Trophoblast cell (in vitro differentiated cells and primary cell): ENCODE data around the gene C8G.
A peak's percentile ranks its signal among the peaks of the same experiment; 100 is the strongest.

Source experiments
- DNase-seq, 2 donors: peaks; one replicate each; pipeline ENCODE4 v3.0.0-alpha.2; 2016
- H2AFZ ChIP-seq: 2 replicates; pipeline ENCODE4 v1.6.1; 2013; ENCODE audit warnings: low read length, moderate library complexity, mild to moderate bottlenecking; ENCODE audit not compliant: insufficient read depth, poor library complexity
- H2AK5ac ChIP-seq: 2 replicates; pipeline ENCODE4 v1.6.1; 2013; ENCODE audit warnings: mild to moderate bottlenecking, low read length
- H2BK120ac ChIP-seq: 2 replicates; pipeline ENCODE4 v1.6.1; 2013; ENCODE audit warnings: low read length, mild to moderate bottlenecking, moderate library complexity; ENCODE audit not compliant: insufficient read depth, poor library complexity
- H2BK12ac ChIP-seq: 2 replicates; pipeline ENCODE4 v1.6.1; 2013; ENCODE audit warnings: mild to moderate bottlenecking, low read length, moderate library complexity
- H2BK5ac ChIP-seq: 2 replicates; pipeline ENCODE4 v1.6.1; 2013; ENCODE audit warnings: low read length, low read depth, moderate library complexity, mild to moderate bottlenecking; ENCODE audit not compliant: poor library complexity
- H3K14ac ChIP-seq: 2 replicates; pipeline ENCODE4 v1.6.1; 2013; ENCODE audit warnings: mild to moderate bottlenecking, low read length
- H3K18ac ChIP-seq: 2 replicates; pipeline ENCODE4 v1.6.1; 2013; ENCODE audit warnings: mild to moderate bottlenecking, low read length
- H3K23ac ChIP-seq: 2 replicates; pipeline ENCODE4 v1.6.1; 2013; ENCODE audit warnings: low read length
- H3K27ac ChIP-seq: 2 replicates; pipeline ENCODE4 v1.5.1; 2013; ENCODE audit warnings: low read depth, mild to moderate bottlenecking, inconsistent platforms, low read length, moderate library complexity
- H3K27me3 ChIP-seq: 2 replicates; pipeline ENCODE4 v1.6.1; 2013; ENCODE audit warnings: inconsistent platforms, mild to moderate bottlenecking, low read length, moderate library complexity; ENCODE audit not compliant: insufficient read depth
- H3K36me3 ChIP-seq, 2 experiments: 1 replicate in 1 of 2; 2 replicates in 1 of 2; pipeline ENCODE4 v1.6.1; 2013; ENCODE audit warnings: low read length in 2 of 2, mild to moderate bottlenecking in 2 of 2, moderate library complexity in 1 of 2; ENCODE audit not compliant: insufficient read depth in 2 of 2, control insufficient read depth in 1 of 2
- H3K4ac ChIP-seq: 2 replicates; pipeline ENCODE4 v1.6.1; 2013; ENCODE audit warnings: low read depth, mild to moderate bottlenecking, low read length, moderate library complexity
- H3K4me1 ChIP-seq, 2 experiments: 1 replicate in 1 of 2; 2 replicates in 1 of 2; pipeline ENCODE4 v1.6.1; 2013; ENCODE audit warnings: low read length in 2 of 2, mild to moderate bottlenecking in 2 of 2, moderate library complexity in 1 of 2; ENCODE audit not compliant: insufficient read depth in 2 of 2, control insufficient read depth in 1 of 2
- H3K4me2 ChIP-seq: 2 replicates; pipeline ENCODE4 v1.6.1; 2013; ENCODE audit warnings: inconsistent platforms, mild to moderate bottlenecking, low read length, moderate library complexity
- H3K4me3 ChIP-seq: 2 replicates; pipeline ENCODE4 v1.5.1; 2013; ENCODE audit warnings: mild to moderate bottlenecking, low read depth, low read length, inconsistent platforms
- H3K79me1 ChIP-seq: one replicate; pipeline ENCODE4 v1.6.1; 2013; ENCODE audit warnings: low read length
- H3K79me2 ChIP-seq: 2 replicates; pipeline ENCODE4 v1.6.1; 2013; ENCODE audit warnings: low read length, mild to moderate bottlenecking; ENCODE audit not compliant: control insufficient read depth, insufficient read depth, poor library complexity
- H3K9ac ChIP-seq: 2 replicates; pipeline ENCODE4 v1.6.1; 2013; ENCODE audit warnings: mild to moderate bottlenecking, low read length
- H3K9me3 ChIP-seq: 2 replicates; pipeline ENCODE4 v1.6.1; 2013; ENCODE audit warnings: low read depth, mild to moderate bottlenecking, control low read depth, inconsistent platforms, low read length; ENCODE audit not compliant: insufficient read depth
- H4K12ac ChIP-seq: 2 replicates; pipeline ENCODE4 v1.6.1; 2013; ENCODE audit warnings: low read depth, mild to moderate bottlenecking, low read length, moderate library complexity
- H4K8ac ChIP-seq: 2 replicates; pipeline ENCODE4 v1.6.1; 2013; ENCODE audit warnings: low read depth, mild to moderate bottlenecking, low read length, moderate library complexity
- H4K91ac ChIP-seq: one replicate; pipeline ENCODE4 v1.6.1; 2013; ENCODE audit warnings: low read depth, mild to moderate bottlenecking, low read length, moderate library complexity
- WGBS: extraction: QIAGEN DNeasy Blood & Tissue Kit; methylation state at CpG from one replicate; pipeline ENCODE4 v1.1.7; 2013; ENCODE audit warnings: missing lambda C conversion rate; ENCODE audit not compliant: insufficient read length, insufficient coverage; ENCODE audit errors: extremely low coverage; 5-methylcytosine and 5-hydroxymethylcytosine counted together

C8G gene

GRCh38 chr9:136926154-136926704 lies 18.8 kb upstream of the C8G start:
- Histone ChIP-seq H3K14ac (peak overlapping the region; percentile 21), H3K4me3 (no peak overlapping the region), H3K4me2 (no peak overlapping the region), H3K79me1 (peaks cover 5% of the 10 kb centered on the region), H4K8ac (peak overlapping the region; percentile 52), H3K23ac (no peak overlapping the region), H2AK5ac (no peak overlapping the region), H4K12ac (peak overlapping the region; percentile 35), H3K18ac (peak overlapping the region; percentile 73), H3K9me3 (peaks cover 2% of the 10 kb centered on the region), H3K4ac (no peak overlapping the region), H2AFZ (no peak overlapping the region), H3K36me3 (peaks cover 46 to 62% of the 10 kb centered on the region in 2 experiments), H3K9ac (no peak overlapping the region), H3K79me2 (no peaks in the 10 kb centered on the region), H3K27me3 (no peaks in the 10 kb centered on the region), H2BK5ac (no peak overlapping the region), H2BK120ac (peak overlapping the region; percentile 55), H3K27ac (no peak overlapping the region), H3K4me1 (peaks cover 8 to 14% of the 10 kb centered on the region in 2 experiments), H4K91ac (peak overlapping the region; percentile 85), H2BK12ac (no peak overlapping the region)
- DNase-seq = no peak
- WGBS = no CpG with 5 or more reads among the region's 9 CpGs

GRCh38 chr9:136926749-136927148 lies 18.3 kb upstream of the C8G start:
- H3K18ac ChIP-seq = no peak overlapping the region
- no peak overlapping the region for H3K4me3 ChIP-seq
- peaks cover 8 to 14% of the 10 kb centered on the region in 2 experiments for H3K4me1 ChIP-seq
- H3K79me1 ChIP-seq = peaks cover 5% of the 10 kb centered on the region
- H2AK5ac ChIP-seq = no peak overlapping the region
- H3K4ac ChIP-seq = no peak overlapping the region
- peak overlapping the region; percentile 17 for H4K91ac ChIP-seq
- H3K14ac ChIP-seq = no peak overlapping the region
- H3K4me2 ChIP-seq = no peak overlapping the region
- no peak overlapping the region for H2AFZ ChIP-seq
- H2BK12ac ChIP-seq = no peak overlapping the region
- no peak overlapping the region for H2BK5ac ChIP-seq
- no peak overlapping the region for H3K23ac ChIP-seq
- H3K36me3 ChIP-seq = peaks cover 42 to 59% of the 10 kb centered on the region in 2 experiments
- no peak overlapping the region for H3K9ac ChIP-seq
- no CpG with 5 or more reads among the region's 13 CpGs for WGBS
- H2BK120ac ChIP-seq = no peak overlapping the region
- no peak overlapping the region for H4K8ac ChIP-seq
- DNase-seq = no peak
- H3K27ac ChIP-seq = no peak overlapping the region
- H3K27me3 ChIP-seq = no peaks in the 10 kb centered on the region
- H4K12ac ChIP-seq = no peak overlapping the region
- peaks cover 2% of the 10 kb centered on the region for H3K9me3 ChIP-seq
- no peaks in the 10 kb centered on the region for H3K79me2 ChIP-seq

GRCh38 chr9:136927343-136928271 lies 17.4 kb upstream of the C8G start:
- H2BK120ac ChIP-seq = no peak overlapping the region
- no peaks in the 10 kb centered on the region for H3K9me3 ChIP-seq
- H3K4me2 ChIP-seq = no peak overlapping the region
- H3K36me3 ChIP-seq = peaks cover 40 to 51% of the 10 kb centered on the region in 2 experiments
- no peak overlapping the region for H2BK12ac ChIP-seq
- no peak overlapping the region for H3K27ac ChIP-seq
- no peak overlapping the region for H4K12ac ChIP-seq
- no peaks in the 10 kb centered on the region for H3K27me3 ChIP-seq
- peak in 1 of 2 donors; percentile 46 for DNase-seq
- no peak overlapping the region for H3K18ac ChIP-seq
- H3K79me2 ChIP-seq = no peaks in the 10 kb centered on the region
- no peak overlapping the region for H3K9ac ChIP-seq
- H4K91ac ChIP-seq = no peak overlapping the region
- H2AFZ ChIP-seq = no peak overlapping the region
- WGBS = no CpG with 5 or more reads among the region's 23 CpGs
- H3K14ac ChIP-seq = no peak overlapping the region
- no peak overlapping the region for H2AK5ac ChIP-seq
- peaks cover 8 to 14% of the 10 kb centered on the region in 2 experiments for H3K4me1 ChIP-seq
- H3K79me1 ChIP-seq = peaks cover 5% of the 10 kb centered on the region
- H3K4me3 ChIP-seq = no peak overlapping the region
- no peak overlapping the region for H2BK5ac ChIP-seq
- no peak overlapping the region for H4K8ac ChIP-seq
- no peak overlapping the region for H3K23ac ChIP-seq
- no peak overlapping the region for H3K4ac ChIP-seq

GRCh38 chr9:136928591-136928990 lies 16.5 kb upstream of the C8G start:
- Histone ChIP-seq H3K79me2 (no peaks in the 10 kb centered on the region), H2BK12ac (no peak overlapping the region), H2AFZ (no peak overlapping the region), H3K4me1 (peaks cover 8 to 14% of the 10 kb centered on the region in 2 experiments), H4K91ac (peak overlapping the region; percentile 41), H3K4me2 (no peak overlapping the region), H3K4ac (no peak overlapping the region), H3K23ac (no peak overlapping the region), H2AK5ac (no peak overlapping the region), H3K4me3 (no peak overlapping the region), H2BK5ac (peak overlapping the region; percentile 14), H4K12ac (no peak overlapping the region), H3K27ac (no peak overlapping the region), H3K27me3 (no peaks in the 10 kb centered on the region), H3K9ac (no peak overlapping the region), H2BK120ac (no peak overlapping the region), H3K79me1 (peaks cover 5% of the 10 kb centered on the region), H3K9me3 (no peaks in the 10 kb centered on the region), H3K14ac (no peak overlapping the region), H4K8ac (no peak overlapping the region), H3K18ac (no peak overlapping the region), H3K36me3 (peaks cover 35 to 48% of the 10 kb centered on the region in 2 experiments)
- no peak for DNase-seq
- WGBS = no CpG with 5 or more reads among the region's 9 CpGs
